Progenitor cell of endocrine pancreas (in vitro differentiated cells): Measurements from ENCODE around the gene DPEP3. TPM values are rescaled to one million over a fixed set of nuclear protein-coding genes. Genes with fewer than 3 reads are reported as not detected.

ENCODE experiments used
- DNase-seq: peaks from one replicate; pipeline ENCODE4 v3.0.0; 2021; ENCODE audit warnings: low spot score; ENCODE audit not compliant: unreplicated experiment
- H3K27ac Mint-ChIP-seq: 2 replicates; pipeline ENCODE4 v1.8.0; 2021; ENCODE audit warnings: mild to moderate bottlenecking, moderate library complexity, mixed read lengths
- H3K27me3 Mint-ChIP-seq: 2 replicates; pipeline ENCODE4 v1.8.0; 2021; ENCODE audit warnings: mixed read lengths
- H3K36me3 Mint-ChIP-seq: 2 replicates; pipeline ENCODE4 v1.8.0; 2022; ENCODE audit warnings: mixed read lengths; ENCODE audit not compliant: insufficient read depth
- H3K4me1 Mint-ChIP-seq: 2 replicates; pipeline ENCODE4 v1.8.0; 2021; ENCODE audit warnings: low read depth, mixed read lengths
- H3K4me3 Mint-ChIP-seq: 2 replicates; pipeline ENCODE4 v1.8.0; 2021; ENCODE audit warnings: low read depth, mild to moderate bottlenecking, moderate library complexity, mixed read lengths
- H3K9me3 Mint-ChIP-seq: 2 replicates; pipeline ENCODE4 v1.8.0; 2021; ENCODE audit warnings: low read depth, mixed read lengths
- CTCF ChIP-seq: fragments of 200-600 bp; sonication (generic); IDR thresholded peaks from one replicate; pipeline ENCODE4 v1.5.0; 2021; ENCODE audit warnings: antibody characterized with exemption, mild to moderate bottlenecking; ENCODE audit not compliant: unreplicated experiment
- total RNA-seq: library from RNA; stranded (reverse); gene quantifications from 2 replicates; pipeline ENCODE4 v1.2.1, GENCODE V29; 2021

The DPEP3 gene
- total RNA-seq, 1 donor from 2014 or later: not detected

GRCh38 chr16:67969254-67970039 lies 10.9 kb downstream of the DPEP3 start:
- peaks cover 29% of the 10 kb centered on the region for H3K4me1 Mint-ChIP-seq
- no peaks in the 10 kb centered on the region for H3K36me3 Mint-ChIP-seq
- peak overlapping the region; percentile 98 for H3K4me3 Mint-ChIP-seq
- DNase-seq: no peak
- no peaks in the 10 kb centered on the region for H3K9me3 Mint-ChIP-seq
- peak overlapping the region; percentile 70 for H3K27ac Mint-ChIP-seq
- no peaks in the 10 kb centered on the region for H3K27me3 Mint-ChIP-seq
- TF ChIP-seq CTCF: no peak

DNA sequence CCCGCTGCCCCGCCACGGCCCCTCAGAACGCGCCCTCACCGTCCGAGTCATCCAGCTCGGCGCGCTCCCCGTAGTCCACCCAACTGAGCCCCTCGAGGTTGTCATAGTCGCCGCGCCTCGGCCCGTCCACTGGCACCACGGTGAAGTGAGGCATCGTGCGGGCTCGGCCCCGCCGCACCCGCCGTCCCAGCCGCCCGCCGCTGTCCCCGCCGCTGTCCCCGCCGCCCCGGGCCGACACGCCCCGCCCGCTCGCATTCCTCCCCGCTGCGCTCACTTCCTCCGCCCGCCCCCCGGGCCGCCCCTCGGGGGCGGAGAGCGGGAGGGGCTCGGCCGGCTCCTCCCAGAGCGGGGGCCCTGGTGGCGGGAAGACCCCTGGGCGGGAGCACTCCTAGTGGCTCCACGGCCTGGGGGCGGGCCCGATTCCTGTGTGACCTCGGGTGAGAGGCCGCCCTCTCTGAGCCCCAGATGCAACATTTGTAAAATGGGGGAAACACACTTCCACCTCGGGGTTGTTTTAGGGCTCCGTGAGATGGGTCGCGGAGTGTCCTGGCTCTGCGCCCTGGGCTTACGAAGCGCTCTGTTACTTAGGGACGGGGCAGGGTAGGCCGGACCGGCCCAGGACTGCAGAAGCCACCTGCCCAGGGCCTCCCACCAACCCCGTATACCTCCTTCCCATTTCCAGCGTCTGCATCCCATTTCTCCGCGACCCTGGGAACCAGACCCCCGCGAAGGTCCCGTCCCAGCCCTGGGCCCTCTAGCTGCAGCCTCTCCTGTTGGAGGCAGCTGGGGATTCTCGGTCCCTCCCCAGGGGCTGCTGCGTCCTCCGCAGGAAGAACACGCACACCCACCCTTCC lies 11.7 kb downstream of the DPEP3 start, which contains the start of gene SLC12A4:
Gene SLC12A4, minus strand, starts transcription at position 238 of the 854 bp plus-strand sequence. Its CDS starts 84 bp downstream, at position 154.
- peaks cover 1% of the 10 kb centered on the region for H3K36me3 Mint-ChIP-seq
- TF ChIP-seq CTCF: no peak

DNA sequence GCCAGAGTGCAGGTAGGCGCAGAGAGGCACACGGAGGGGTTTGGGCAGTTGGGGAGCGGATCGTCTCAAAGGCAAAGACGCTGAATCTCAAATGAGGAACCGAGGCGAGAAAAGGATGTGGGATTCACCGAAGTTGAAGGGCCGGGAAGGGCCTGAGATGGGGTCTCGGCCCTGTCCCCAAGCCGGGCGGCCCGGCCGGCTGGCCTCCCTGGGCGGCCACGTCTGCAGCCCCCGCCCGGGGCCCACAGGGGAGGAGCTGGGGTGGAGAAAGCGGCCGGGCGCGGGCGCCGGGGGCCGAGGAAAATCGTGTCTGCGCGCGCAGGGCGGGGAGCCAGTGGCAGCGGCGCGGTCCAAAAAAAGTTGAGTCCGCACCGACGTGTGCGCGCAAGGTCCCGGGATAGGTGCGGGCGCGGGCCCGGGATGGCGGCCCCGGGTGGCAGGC lies 12.3 kb downstream of the DPEP3 start:
- peak; percentile 32 for DNase-seq
- peak overlapping the region; percentile 97 for H3K27ac Mint-ChIP-seq
- H3K9me3 Mint-ChIP-seq: no peaks in the 10 kb centered on the region
- no peak for TF ChIP-seq CTCF
- peaks cover 29% of the 10 kb centered on the region for H3K4me1 Mint-ChIP-seq
- H3K27me3 Mint-ChIP-seq: no peaks in the 10 kb centered on the region
- peak overlapping the region; percentile 98 for H3K4me3 Mint-ChIP-seq
- H3K36me3 Mint-ChIP-seq: peaks cover 1% of the 10 kb centered on the region

More for the DNA sequence above, 11.7 kb downstream of the DPEP3 start, which contains the start of gene SLC12A4:
- peak; percentile 73 for DNase-seq
- Mint-ChIP-seq H3K4me3 (peak within 1 kb of the TSS; percentile 98), H3K9me3 (no peaks in the 10 kb centered on the region), H3K27ac (peak within 1 kb of the TSS; percentile 97), H3K27me3 (no peaks in the 10 kb centered on the region), H3K4me1 (peaks cover 29% of the 10 kb centered on the region)

- H3K27ac Mint-ChIP-seq: peak overlapping the region; percentile 97
- no peak for DNase-seq
- no peak for TF ChIP-seq CTCF
- no peaks in the 10 kb centered on the region for H3K27me3 Mint-ChIP-seq
- H3K36me3 Mint-ChIP-seq: peaks cover 1% of the 10 kb centered on the region
- peaks cover 29% of the 10 kb centered on the region for H3K4me1 Mint-ChIP-seq
- no peaks in the 10 kb centered on the region for H3K9me3 Mint-ChIP-seq
- peak overlapping the region; percentile 98 for H3K4me3 Mint-ChIP-seq
Measured at GRCh38 chr16:67967183-67967957, 12.9 kb downstream of the DPEP3 start.
